ENCODE results near the gene RAB29.

The RAB29 gene

DNA sequence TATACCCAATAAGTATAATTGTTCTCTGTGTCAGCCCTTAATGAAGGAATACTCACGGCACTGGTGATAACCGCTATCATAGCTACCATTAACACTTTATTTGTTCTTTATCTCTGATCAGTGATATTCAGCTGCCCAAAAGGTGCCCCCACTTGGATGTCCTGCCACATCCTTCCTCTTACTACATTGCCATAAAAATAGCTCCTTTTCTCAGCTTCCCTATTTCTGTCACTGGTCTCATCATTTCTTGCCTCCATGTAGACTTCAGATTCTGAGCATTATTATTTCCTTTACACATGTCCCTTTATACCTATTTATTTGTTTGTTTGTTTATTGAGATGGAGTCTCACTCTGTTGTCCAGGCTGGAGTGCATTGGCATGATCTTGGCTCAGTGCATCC, 2.7 kb upstream of the RAB29 start:
- TF ChIP-seq, protein P1, sequence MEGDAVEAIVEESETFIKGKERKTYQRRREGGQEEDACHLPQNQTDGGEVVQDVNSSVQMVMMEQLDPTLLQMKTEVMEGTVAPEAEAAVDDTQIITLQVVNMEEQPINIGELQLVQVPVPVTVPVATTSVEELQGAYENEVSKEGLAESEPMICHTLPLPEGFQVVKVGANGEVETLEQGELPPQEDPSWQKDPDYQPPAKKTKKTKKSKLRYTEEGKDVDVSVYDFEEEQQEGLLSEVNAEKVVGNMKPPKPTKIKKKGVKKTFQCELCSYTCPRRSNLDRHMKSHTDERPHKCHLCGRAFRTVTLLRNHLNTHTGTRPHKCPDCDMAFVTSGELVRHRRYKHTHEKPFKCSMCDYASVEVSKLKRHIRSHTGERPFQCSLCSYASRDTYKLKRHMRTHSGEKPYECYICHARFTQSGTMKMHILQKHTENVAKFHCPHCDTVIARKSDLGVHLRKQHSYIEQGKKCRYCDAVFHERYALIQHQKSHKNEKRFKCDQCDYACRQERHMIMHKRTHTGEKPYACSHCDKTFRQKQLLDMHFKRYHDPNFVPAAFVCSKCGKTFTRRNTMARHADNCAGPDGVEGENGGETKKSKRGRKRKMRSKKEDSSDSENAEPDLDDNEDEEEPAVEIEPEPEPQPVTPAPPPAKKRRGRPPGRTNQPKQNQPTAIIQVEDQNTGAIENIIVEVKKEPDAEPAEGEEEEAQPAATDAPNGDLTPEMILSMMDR (IDR thresholded peaks at IDR 0.05; ENCODE audit: insufficient read depth, low read length, poor library complexity, severe bottlenecking): no peak
- Histone ChIP-seq H3K4me3 (replicated peaks; ENCODE audit: low read depth, low read length) (no peak overlapping the region), H3K36me3 (ENCODE audit: control insufficient read depth, insufficient read depth, low read length) (no peaks in the 10 kb centered on the region), H3K27me3 (replicated peaks; ENCODE audit: control insufficient read depth, insufficient read depth, low read length) (no peaks in the 10 kb centered on the region)
- no peak for DNase-seq (ENCODE audit: extremely low read depth, insufficient read length)

DNA sequence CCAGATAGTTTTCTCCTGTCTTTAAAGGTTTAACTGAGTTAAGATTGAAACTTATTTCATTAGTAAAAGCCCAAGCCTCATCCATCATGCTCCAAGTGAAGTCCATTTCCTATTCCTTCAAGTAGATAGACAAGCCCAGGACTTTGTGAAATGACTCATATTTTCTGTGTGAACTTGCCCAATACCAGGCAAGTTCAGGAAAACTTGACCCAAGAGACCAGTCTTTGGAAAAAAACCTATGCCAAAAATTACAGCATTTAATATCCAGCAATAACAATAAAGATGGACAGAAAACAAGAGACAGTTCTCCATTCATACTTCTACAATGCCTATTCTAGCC, 405 bp upstream of the RAB29 start:
- peak overlapping the region; percentile 84 for H3K4me3 ChIP-seq (replicated peaks; ENCODE audit: low read depth, low read length)
- no peaks in the 10 kb centered on the region; the same call in 1 of the 2 replicates for H3K36me3 ChIP-seq (ENCODE audit: control insufficient read depth, insufficient read depth, low read length)
- no peaks in the 10 kb centered on the region for H3K27me3 ChIP-seq (replicated peaks; ENCODE audit: control insufficient read depth, insufficient read depth, low read length)
- no peak for DNase-seq (ENCODE audit: extremely low read depth, insufficient read length)
- TF ChIP-seq, protein P1 (IDR thresholded peaks at IDR 0.05; ENCODE audit: insufficient read depth, low read length, poor library complexity, severe bottlenecking): no peak

DNA sequence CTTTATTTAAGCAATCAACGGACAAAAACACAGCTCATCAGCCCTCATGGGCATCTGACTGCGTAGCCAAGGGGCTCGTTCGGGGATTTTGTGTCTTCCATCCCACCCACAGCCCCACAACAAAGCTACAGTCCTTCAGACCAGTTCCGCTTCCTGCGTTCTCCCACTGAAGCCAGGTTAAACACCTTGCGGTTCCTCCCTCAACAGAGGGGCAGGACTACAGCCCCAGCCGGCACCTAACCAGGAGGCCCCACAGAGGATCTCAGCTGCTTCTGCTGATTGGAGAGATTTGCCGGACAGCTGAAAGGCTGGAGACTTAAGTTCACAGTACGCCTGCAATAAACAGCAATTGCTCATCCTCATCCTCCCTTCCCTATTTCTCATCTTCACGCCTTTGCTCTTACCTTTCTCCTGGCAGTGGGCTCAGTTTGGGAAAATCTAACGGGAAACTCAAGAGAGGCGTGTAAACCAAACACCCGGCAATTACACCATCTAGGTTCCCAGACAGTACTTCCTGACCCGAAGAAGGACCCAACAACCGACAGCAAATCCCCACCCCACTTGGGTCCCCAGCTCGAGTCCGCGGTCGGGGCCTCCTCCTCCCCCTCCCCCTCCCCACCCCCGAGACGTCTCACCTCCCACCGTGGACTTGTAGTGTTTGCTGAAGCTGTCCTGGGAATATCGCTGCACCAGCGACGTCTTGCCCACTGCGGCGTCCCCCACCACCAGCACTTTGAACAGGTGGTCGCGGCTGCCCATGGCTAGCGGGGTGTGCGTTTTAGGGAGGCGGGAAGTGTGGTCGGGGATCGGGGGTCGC, 876 bp downstream of the RAB29 start:
- peak overlapping the region; percentile 84 for H3K4me3 ChIP-seq (replicated peaks; ENCODE audit: low read depth, low read length)
- H3K36me3 ChIP-seq (ENCODE audit: control insufficient read depth, insufficient read depth, low read length): no peaks in the 10 kb centered on the region; the same call in 1 of the 2 replicates
- peak; percentile 32 for DNase-seq (ENCODE audit: extremely low read depth, insufficient read length)
- no peaks in the 10 kb centered on the region for H3K27me3 ChIP-seq (replicated peaks; ENCODE audit: control insufficient read depth, insufficient read depth, low read length)
- TF ChIP-seq, protein P1 (IDR thresholded peaks at IDR 0.05; ENCODE audit: insufficient read depth, low read length, poor library complexity, severe bottlenecking): no peak

DNA sequence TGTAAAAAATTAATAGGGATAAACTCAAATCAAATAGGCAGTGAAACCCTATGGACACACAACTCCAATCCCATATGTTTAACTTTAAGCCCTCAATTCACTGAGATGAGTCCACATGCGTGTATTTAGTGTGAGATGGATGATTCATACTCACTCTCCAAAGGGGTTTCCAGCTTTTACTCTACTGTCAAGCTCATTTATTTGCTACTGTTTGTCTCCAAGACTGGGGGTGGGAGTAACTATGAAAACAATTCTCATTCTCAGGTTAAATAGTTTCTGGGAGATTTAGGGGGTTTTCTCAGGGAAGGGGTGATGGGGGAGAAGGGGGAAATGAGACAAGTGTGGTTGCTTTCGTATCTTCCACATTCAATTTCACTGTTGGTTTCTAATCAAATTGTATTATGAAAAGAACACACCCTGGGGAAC, 2.7 kb downstream of the RAB29 start:
- Histone ChIP-seq H3K36me3 (ENCODE audit: control insufficient read depth, insufficient read depth, low read length) (no peaks in the 10 kb centered on the region; the same call in 1 of the 2 replicates), H3K27me3 (replicated peaks; ENCODE audit: control insufficient read depth, insufficient read depth, low read length) (no peaks in the 10 kb centered on the region), H3K4me3 (replicated peaks; ENCODE audit: low read depth, low read length) (peak overlapping the region; percentile 37; the same call in 1 of the 2 replicates)
- TF ChIP-seq, protein P1 (IDR thresholded peaks at IDR 0.05; ENCODE audit: insufficient read depth, low read length, poor library complexity, severe bottlenecking): no peak
- peak; percentile 31 for DNase-seq (ENCODE audit: extremely low read depth, insufficient read length)

DNA sequence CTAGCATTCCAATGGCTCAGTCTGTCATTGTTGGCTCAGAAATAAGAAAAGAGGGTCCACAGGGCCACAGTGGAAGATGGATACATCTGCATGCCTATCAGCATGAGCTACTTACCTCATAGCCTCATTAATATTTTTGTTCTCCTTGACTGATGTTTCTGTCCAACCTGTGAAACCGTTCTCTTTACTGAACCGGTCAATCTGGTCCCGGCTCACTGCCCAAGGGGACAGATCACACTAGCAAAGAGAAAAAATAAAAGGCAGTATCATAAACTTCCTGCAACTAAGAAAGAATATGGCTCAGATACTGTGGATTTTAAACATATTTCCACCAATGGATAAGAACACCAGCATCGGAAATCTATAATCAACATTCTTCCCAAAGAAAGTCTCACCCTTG, 4.7 kb downstream of the RAB29 start:
- Histone ChIP-seq H3K36me3 (ENCODE audit: control insufficient read depth, insufficient read depth, low read length) (no peaks in the 10 kb centered on the region; the same call in 1 of the 2 replicates), H3K27me3 (replicated peaks; ENCODE audit: control insufficient read depth, insufficient read depth, low read length) (no peaks in the 10 kb centered on the region), H3K4me3 (replicated peaks; ENCODE audit: low read depth, low read length) (no peak overlapping the region)
- DNase-seq (ENCODE audit: extremely low read depth, insufficient read length): no peak
- TF ChIP-seq, protein P1 (IDR thresholded peaks at IDR 0.05; ENCODE audit: insufficient read depth, low read length, poor library complexity, severe bottlenecking): no peak
